ENCODE results near the gene PRAME. TPM values are rescaled to one million over a fixed set of nuclear protein-coding genes. Genes with fewer than 3 reads are reported as not detected.

PRAME gene
- total RNA-seq, 1 experiment from 2014 or later: not detected

- no TSS peak for BruUV-seq (replicated peaks)
- Mint-ChIP-seq H3K27ac (ENCODE audit: low read depth, unreplicated experiment) (no peak overlapping the region), H3K9me3 (ENCODE audit: unreplicated experiment) (no peaks in the 10 kb centered on the region), H3K4me3 (ENCODE audit: unreplicated experiment) (no peak overlapping the region), H3K4me1 (ENCODE audit: insufficient read depth, unreplicated experiment) (no peaks in the 10 kb centered on the region), H3K36me3 (ENCODE audit: insufficient read depth, unreplicated experiment) (no peaks in the 10 kb centered on the region), H3K27me3 (ENCODE audit: insufficient read depth, unreplicated experiment) (peaks cover 28% of the 10 kb centered on the region)
- TF ChIP-seq CTCF (IDR thresholded peaks at IDR 0.05; ENCODE audit: unreplicated experiment): no peak
- ChIA-PET CTCF (interaction anchor here (0.8 kb wide), 1 partner anchor 89 kb away, joined by 3 read pairs; no protein-coding TSS in a partner anchor), POLR2A (interaction anchor here (0.6 kb wide), 1 partner anchor 70 kb away, joined by 3 read pairs; no protein-coding TSS in a partner anchor)
- DNase-seq (ENCODE audit: unreplicated experiment): no peak
- intact Hi-C loops (cut with micrococcal nuclease): no loop called here
Observed at GRCh38 chr22:22554587-22555284, 4.3 kb downstream of the PRAME start.

- no peaks in the 10 kb centered on the region for H3K9me3 Mint-ChIP-seq (ENCODE audit: unreplicated experiment)
- H3K4me1 Mint-ChIP-seq (ENCODE audit: insufficient read depth, unreplicated experiment): no peaks in the 10 kb centered on the region
- CTCF ChIA-PET: interaction anchor here (0.8 kb wide), 1 partner anchor 88 kb away, joined by 3 read pairs; no protein-coding TSS in a partner anchor
- no peak overlapping the region for H3K4me3 Mint-ChIP-seq (ENCODE audit: unreplicated experiment)
- POLR2A ChIA-PET: no interaction called here
- BruUV-seq (replicated peaks): no TSS peak
- H3K27ac Mint-ChIP-seq (ENCODE audit: low read depth, unreplicated experiment): no peak overlapping the region
- no peak for DNase-seq (ENCODE audit: unreplicated experiment)
- intact Hi-C loops (cut with micrococcal nuclease): no loop called here
- H3K36me3 Mint-ChIP-seq (ENCODE audit: insufficient read depth, unreplicated experiment): no peaks in the 10 kb centered on the region
- TF ChIP-seq CTCF (IDR thresholded peaks at IDR 0.05; ENCODE audit: unreplicated experiment): no peak
- H3K27me3 Mint-ChIP-seq (ENCODE audit: insufficient read depth, unreplicated experiment): peaks cover 36% of the 10 kb centered on the region
Observed at GRCh38 chr22:22553735-22554586, 5.1 kb downstream of the PRAME start.

- CTCF ChIA-PET: interaction anchor here (0.6 kb wide), 1 partner anchor 29 kb away, joined by 3 read pairs; no protein-coding TSS in a partner anchor
- Mint-ChIP-seq H3K4me1 (ENCODE audit: insufficient read depth, unreplicated experiment) (no peaks in the 10 kb centered on the region), H3K9me3 (ENCODE audit: unreplicated experiment) (no peaks in the 10 kb centered on the region), H3K27ac (ENCODE audit: low read depth, unreplicated experiment) (no peak overlapping the region), H3K4me3 (ENCODE audit: unreplicated experiment) (no peak overlapping the region), H3K27me3 (ENCODE audit: insufficient read depth, unreplicated experiment) (peaks cover 44% of the 10 kb centered on the region), H3K36me3 (ENCODE audit: insufficient read depth, unreplicated experiment) (no peaks in the 10 kb centered on the region)
- intact Hi-C loops (cut with micrococcal nuclease): no loop called here
- POLR2A ChIA-PET: no interaction called here
- no peak for TF ChIP-seq CTCF (IDR thresholded peaks at IDR 0.05; ENCODE audit: unreplicated experiment)
- no peak for DNase-seq (ENCODE audit: unreplicated experiment)
- no TSS peak for BruUV-seq (replicated peaks)
Observed at GRCh38 chr22:22553141-22553540, 5.9 kb downstream of the PRAME start.

GRCh38 chr22:22552630-22553029, 6.4 kb downstream of the PRAME start:
- CTCF ChIA-PET: no interaction called here
- Mint-ChIP-seq H3K9me3 (ENCODE audit: unreplicated experiment) (no peaks in the 10 kb centered on the region), H3K36me3 (ENCODE audit: insufficient read depth, unreplicated experiment) (no peaks in the 10 kb centered on the region), H3K27me3 (ENCODE audit: insufficient read depth, unreplicated experiment) (peaks cover 49% of the 10 kb centered on the region), H3K4me3 (ENCODE audit: unreplicated experiment) (no peak overlapping the region), H3K4me1 (ENCODE audit: insufficient read depth, unreplicated experiment) (no peaks in the 10 kb centered on the region), H3K27ac (ENCODE audit: low read depth, unreplicated experiment) (no peak overlapping the region)
- DNase-seq (ENCODE audit: unreplicated experiment): no peak
- intact Hi-C loops (cut with micrococcal nuclease): no loop called here
- POLR2A ChIA-PET: no interaction called here
- BruUV-seq (replicated peaks): no TSS peak
- TF ChIP-seq CTCF (IDR thresholded peaks at IDR 0.05; ENCODE audit: unreplicated experiment): no peak
